ENCODE results near the gene PEAK1.
A peak's percentile ranks its signal among the peaks of the same experiment; 100 is the strongest.

Gene PEAK1, protein sequence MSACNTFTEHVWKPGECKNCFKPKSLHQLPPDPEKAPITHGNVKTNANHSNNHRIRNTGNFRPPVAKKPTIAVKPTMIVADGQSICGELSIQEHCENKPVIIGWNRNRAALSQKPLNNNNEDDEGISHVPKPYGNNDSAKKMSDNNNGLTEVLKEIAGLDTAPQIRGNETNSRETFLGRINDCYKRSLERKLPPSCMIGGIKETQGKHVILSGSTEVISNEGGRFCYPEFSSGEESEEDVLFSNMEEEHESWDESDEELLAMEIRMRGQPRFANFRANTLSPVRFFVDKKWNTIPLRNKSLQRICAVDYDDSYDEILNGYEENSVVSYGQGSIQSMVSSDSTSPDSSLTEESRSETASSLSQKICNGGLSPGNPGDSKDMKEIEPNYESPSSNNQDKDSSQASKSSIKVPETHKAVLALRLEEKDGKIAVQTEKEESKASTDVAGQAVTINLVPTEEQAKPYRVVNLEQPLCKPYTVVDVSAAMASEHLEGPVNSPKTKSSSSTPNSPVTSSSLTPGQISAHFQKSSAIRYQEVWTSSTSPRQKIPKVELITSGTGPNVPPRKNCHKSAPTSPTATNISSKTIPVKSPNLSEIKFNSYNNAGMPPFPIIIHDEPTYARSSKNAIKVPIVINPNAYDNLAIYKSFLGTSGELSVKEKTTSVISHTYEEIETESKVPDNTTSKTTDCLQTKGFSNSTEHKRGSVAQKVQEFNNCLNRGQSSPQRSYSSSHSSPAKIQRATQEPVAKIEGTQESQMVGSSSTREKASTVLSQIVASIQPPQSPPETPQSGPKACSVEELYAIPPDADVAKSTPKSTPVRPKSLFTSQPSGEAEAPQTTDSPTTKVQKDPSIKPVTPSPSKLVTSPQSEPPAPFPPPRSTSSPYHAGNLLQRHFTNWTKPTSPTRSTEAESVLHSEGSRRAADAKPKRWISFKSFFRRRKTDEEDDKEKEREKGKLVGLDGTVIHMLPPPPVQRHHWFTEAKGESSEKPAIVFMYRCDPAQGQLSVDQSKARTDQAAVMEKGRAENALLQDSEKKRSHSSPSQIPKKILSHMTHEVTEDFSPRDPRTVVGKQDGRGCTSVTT (N-terminal part only)

GRCh38 chr15:77419836-77420609 lies at the start of gene PEAK1:
TSS of gene PEAK1 (minus strand) at chr15:77420104. CDS start at chr15:77181926, 238,178 bp downstream.
- peak within 1 kb of the TSS; percentile 97 for H3K4me3 ChIP-seq (ENCODE audit: low read length)
- TF ChIP-seq ZNF274 (IDR thresholded peaks at IDR 0.05; ENCODE audit: low read depth, low read length) = no peak

- H3K4me3 ChIP-seq (ENCODE audit: low read length) = no peak overlapping the region
- no peak for TF ChIP-seq ZNF274 (IDR thresholded peaks at IDR 0.05; ENCODE audit: low read depth, low read length)
These were observed 49.0 kb upstream of the PEAK1 start for GRCh38 chr15:77468896-77469295.

DNA sequence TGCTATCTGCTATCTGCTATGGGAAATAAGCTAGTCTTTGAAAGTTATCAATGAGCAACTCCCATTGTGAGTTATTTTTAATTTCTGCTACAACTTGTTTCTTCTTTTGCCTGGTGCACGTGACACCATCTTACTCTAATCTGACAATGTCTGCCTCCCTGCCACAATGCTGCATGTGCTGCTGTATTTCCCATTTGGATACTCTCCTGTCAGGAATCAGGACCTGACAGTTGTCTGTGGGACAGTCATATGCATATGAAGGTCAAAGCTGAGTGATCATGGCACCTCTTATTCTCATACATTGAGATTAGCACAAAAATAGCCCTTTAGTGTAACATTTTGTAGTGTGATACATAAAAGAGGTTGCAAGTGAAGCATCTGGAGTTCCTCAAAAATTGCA lies 46.6 kb upstream of the PEAK1 start:
- TF ChIP-seq ZNF274 (IDR thresholded peaks at IDR 0.05; ENCODE audit: low read depth, low read length) = no peak

GRCh38 chr15:77464129-77464865 lies 44.4 kb upstream of the PEAK1 start:
- TF ChIP-seq ZNF274 (IDR thresholded peaks at IDR 0.05; ENCODE audit: low read depth, low read length) = no peak
- no peak overlapping the region for H3K4me3 ChIP-seq (ENCODE audit: low read length)

More for the DNA sequence above, 46.6 kb upstream of the PEAK1 start:
- H3K4me3 ChIP-seq (ENCODE audit: low read length) = no peak overlapping the region

DNA sequence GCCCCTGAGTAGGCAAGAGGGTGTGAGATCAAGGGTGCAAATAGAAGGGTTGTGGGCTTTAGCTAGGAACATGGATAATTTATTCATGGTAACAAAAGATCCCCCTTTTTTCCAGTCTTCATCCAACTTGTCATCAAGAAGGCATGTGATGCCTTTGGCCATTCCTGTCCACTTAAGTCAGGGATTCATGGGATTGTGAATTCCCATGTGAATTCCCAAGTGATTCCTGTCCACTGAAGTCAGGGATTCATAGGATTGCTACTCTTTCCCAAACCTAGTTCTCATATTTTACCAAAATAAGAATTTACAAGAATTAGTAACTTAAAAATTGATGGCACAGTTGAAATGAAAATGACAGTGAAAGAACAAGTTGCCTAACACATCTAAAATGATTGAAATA lies 41.6 kb upstream of the PEAK1 start:
- no peak for TF ChIP-seq ZNF274 (IDR thresholded peaks at IDR 0.05; ENCODE audit: low read depth, low read length)

GRCh38 chr15:77459031-77459430 lies 39.1 kb upstream of the PEAK1 start:
- H3K4me3 ChIP-seq (ENCODE audit: low read length) = no peak overlapping the region
- TF ChIP-seq ZNF274 (IDR thresholded peaks at IDR 0.05; ENCODE audit: low read depth, low read length) = no peak

More for the DNA sequence above, 41.6 kb upstream of the PEAK1 start:
- no peak overlapping the region for H3K4me3 ChIP-seq (ENCODE audit: low read length)

DNA sequence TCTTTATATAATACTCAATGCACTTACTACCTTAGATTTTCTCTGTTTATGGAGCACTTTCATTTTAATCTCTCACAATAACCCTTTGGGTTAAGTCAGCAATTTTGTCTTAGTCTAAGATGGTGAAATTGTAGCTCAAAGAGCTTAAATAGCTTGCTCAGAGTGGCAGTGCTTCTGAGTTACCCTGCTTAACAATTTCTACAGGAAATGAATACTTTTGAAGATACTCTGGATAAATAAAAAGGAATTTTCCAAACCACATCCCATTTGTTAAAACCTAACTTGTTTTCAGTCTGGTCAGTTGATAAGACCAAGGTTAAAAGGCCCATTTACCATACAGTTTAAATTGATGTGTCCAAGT lies 38.0 kb upstream of the PEAK1 start:
- H3K4me3 ChIP-seq (ENCODE audit: low read length) = no peak overlapping the region
- no peak for TF ChIP-seq ZNF274 (IDR thresholded peaks at IDR 0.05; ENCODE audit: low read depth, low read length)

GRCh38 chr15:77457191-77457904 lies 37.4 kb upstream of the PEAK1 start:
- no peak overlapping the region for H3K4me3 ChIP-seq (ENCODE audit: low read length)
- no peak for TF ChIP-seq ZNF274 (IDR thresholded peaks at IDR 0.05; ENCODE audit: low read depth, low read length)

GRCh38 chr15:77456746-77457145 lies 36.8 kb upstream of the PEAK1 start:
- no peak for TF ChIP-seq ZNF274 (IDR thresholded peaks at IDR 0.05; ENCODE audit: low read depth, low read length)
- no peak overlapping the region for H3K4me3 ChIP-seq (ENCODE audit: low read length)

DNA sequence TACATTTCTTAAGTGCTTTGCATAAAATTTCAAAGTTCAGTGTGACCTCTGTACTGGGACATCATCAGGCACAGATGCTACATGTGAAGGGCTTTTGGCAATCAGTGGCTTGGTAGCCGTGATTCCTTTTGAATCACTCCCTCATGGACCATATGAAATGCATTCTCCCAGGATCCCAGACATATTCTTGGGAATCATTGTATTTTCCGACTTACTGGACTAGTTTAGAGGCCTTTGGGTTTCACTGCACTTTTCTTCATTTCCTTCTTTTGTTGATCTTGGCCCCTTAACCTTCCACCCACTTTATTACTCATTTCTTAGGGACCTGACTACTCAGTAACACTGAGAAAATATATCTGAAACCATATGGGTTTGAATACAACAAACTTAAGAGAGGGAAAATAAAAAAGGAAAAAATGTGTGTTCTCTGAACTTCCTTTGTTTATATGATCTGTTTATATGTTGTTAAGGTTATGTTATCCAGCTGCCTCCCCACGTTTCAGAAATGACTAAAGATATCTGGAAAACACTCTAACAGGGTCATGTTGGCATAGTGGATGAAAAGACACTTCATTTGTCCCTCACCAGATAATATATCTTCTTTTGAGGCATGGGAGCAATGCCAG lies 35.9 kb upstream of the PEAK1 start:
- H3K4me3 ChIP-seq (ENCODE audit: low read length) = no peak overlapping the region
- no peak for TF ChIP-seq ZNF274 (IDR thresholded peaks at IDR 0.05; ENCODE audit: low read depth, low read length)

GRCh38 chr15:77454951-77455350 lies 35.0 kb upstream of the PEAK1 start:
- TF ChIP-seq ZNF274 (IDR thresholded peaks at IDR 0.05; ENCODE audit: low read depth, low read length) = no peak
- H3K4me3 ChIP-seq (ENCODE audit: low read length) = no peak overlapping the region

GRCh38 chr15:77454265-77454664 lies 34.4 kb upstream of the PEAK1 start:
- no peak overlapping the region for H3K4me3 ChIP-seq (ENCODE audit: low read length)
- TF ChIP-seq ZNF274 (IDR thresholded peaks at IDR 0.05; ENCODE audit: low read depth, low read length) = no peak

Data from GM08714 (cell line).